Astrocyte (in vitro differentiated cells and primary cell): Measurements from ENCODE around the gene PTPRT.

Experiments
- EZH2 ChIP-seq: IDR thresholded peaks from 2 replicates; pipeline ENCODE4 v1.6.1; 2012; ENCODE audit warnings: mild to moderate bottlenecking, low read length, inconsistent platforms; ENCODE audit not compliant: insufficient read depth
- TF ChIP-seq, protein P1 (sequence below): IDR thresholded peaks from 2 replicates; pipeline ENCODE4 v1.5.1; 2011; ENCODE audit warnings: low read depth, mild to moderate bottlenecking, inconsistent platforms, low read length, moderate library complexity; ENCODE audit not compliant: insufficient read depth

DNA sequence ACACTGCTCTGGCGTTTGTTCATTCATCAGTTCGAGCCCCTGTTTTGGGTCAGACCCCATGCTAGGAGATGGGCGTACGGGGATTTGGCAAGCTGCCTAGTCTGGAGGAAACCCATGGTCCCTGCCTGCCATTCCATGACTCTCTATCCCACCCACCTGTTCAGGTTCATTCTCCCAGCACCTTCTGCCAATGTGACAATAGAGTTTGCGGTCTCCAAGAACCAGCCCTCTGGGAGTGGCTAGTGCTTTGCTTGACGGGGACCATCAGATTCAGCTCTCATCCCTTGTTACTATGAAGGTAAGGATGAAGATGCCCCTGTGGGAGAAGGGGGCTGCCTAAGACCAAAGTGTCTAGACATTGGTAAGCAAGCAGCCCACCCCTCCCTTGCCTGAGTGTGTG lies 345.0 kb downstream of the PTPRT start:
- TF ChIP-seq, protein P1, sequence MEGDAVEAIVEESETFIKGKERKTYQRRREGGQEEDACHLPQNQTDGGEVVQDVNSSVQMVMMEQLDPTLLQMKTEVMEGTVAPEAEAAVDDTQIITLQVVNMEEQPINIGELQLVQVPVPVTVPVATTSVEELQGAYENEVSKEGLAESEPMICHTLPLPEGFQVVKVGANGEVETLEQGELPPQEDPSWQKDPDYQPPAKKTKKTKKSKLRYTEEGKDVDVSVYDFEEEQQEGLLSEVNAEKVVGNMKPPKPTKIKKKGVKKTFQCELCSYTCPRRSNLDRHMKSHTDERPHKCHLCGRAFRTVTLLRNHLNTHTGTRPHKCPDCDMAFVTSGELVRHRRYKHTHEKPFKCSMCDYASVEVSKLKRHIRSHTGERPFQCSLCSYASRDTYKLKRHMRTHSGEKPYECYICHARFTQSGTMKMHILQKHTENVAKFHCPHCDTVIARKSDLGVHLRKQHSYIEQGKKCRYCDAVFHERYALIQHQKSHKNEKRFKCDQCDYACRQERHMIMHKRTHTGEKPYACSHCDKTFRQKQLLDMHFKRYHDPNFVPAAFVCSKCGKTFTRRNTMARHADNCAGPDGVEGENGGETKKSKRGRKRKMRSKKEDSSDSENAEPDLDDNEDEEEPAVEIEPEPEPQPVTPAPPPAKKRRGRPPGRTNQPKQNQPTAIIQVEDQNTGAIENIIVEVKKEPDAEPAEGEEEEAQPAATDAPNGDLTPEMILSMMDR: no peak
- TF ChIP-seq EZH2: no peak
